ENCODE measurements around the gene ZNF485. TPM values are rescaled to one million over a fixed set of nuclear protein-coding genes. Genes with fewer than 3 reads are reported as not detected.

The ZNF485 gene
- total RNA-seq, 1 donor from 2014 or later, result 2.1 TPM

DNA sequence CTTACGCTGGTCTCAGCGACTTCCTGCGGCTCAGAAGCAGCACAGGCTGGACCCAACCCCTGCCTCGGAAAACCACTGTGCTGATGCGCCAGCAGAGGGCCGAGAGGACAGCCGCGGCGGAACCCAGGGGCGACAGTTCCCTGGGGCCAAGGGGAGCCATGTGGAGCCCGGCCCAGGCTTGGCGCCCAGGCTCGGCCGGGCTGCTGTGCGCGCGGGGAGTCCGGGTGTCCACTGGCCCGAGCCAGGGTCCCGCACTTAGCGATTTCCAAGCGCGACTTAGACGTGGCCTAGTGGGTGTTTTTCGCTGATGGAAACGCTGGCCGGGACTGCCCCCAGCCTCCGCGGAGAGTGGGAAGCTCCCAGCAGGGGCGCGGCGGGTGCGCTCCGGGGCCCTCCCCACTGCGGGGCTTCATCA lies 61.1 kb downstream of the ZNF485 start:
- DNase-seq (ENCODE audit: low spot score), result no peak

Other genes starting within 250 kb of the ZNF485 start
- gene FXYD4, start 234.8 kb upstream of the ZNF485 start, total RNA-seq, result not detected
- 184 TPM for gene HNRNPF, start 197.3 kb upstream of the ZNF485 start, total RNA-seq
- gene ZNF487, start 169.3 kb upstream of the ZNF485 start, total RNA-seq, result 3.9 TPM
- 5.5 TPM for gene ZNF239, start 31.8 kb upstream of the ZNF485 start, total RNA-seq
- 35.1 TPM for gene ZNF32, start 42.4 kb downstream of the ZNF485 start, total RNA-seq

Measured in mesenteric fat pad (tissue), 1 donor.